Thymus (tissue), 11 donors: Measurements from ENCODE around the gene ASF1B. TPM values are rescaled to one million over a fixed set of nuclear protein-coding genes. Genes with fewer than 3 reads are reported as not detected.

Experiments used
- DNase-seq, 9 donors: peaks; one replicate each; pipeline ENCODE4 v3.0.0-alpha.2; 2013; ENCODE audit warnings: low spot score in 9 of 9, low read depth in 6 of 9, missing footprints in 1 of 9
- H3K27ac ChIP-seq, 2 donors: one replicate each; pipeline ENCODE4 v1.5.1; 2013; ENCODE audit warnings: control low read depth in 1 of 2, low read depth in 1 of 2, low read length in 1 of 2, mild to moderate bottlenecking in 1 of 2, moderate library complexity in 1 of 2
- H3K27me3 ChIP-seq, 2 donors: one replicate each; pipeline ENCODE4 v1.5.1; 2013; ENCODE audit warnings: low read length in 1 of 2; ENCODE audit not compliant: control insufficient read depth in 2 of 2, insufficient read depth in 1 of 2
- H3K36me3 ChIP-seq, 2 donors: one replicate each; pipeline ENCODE4 v1.5.1; 2013; ENCODE audit warnings: low read length in 1 of 2, mild to moderate bottlenecking in 1 of 2, moderate library complexity in 1 of 2; ENCODE audit not compliant: control insufficient read depth in 2 of 2, insufficient read depth in 2 of 2
- H3K4me1 ChIP-seq, 2 donors: one replicate each; pipeline ENCODE4 v1.5.1; 2013; ENCODE audit warnings: low read length in 2 of 2; ENCODE audit not compliant: control insufficient read depth in 2 of 2, insufficient read depth in 2 of 2
- H3K4me3 ChIP-seq, 2 donors: one replicate each; pipeline ENCODE4 v1.5.1; 2013; ENCODE audit warnings: low read length in 2 of 2, control low read depth in 1 of 2, mild to moderate bottlenecking in 1 of 2
- H3K9me3 ChIP-seq, 2 donors: one replicate each; pipeline ENCODE4 v1.5.1; 2013; ENCODE audit warnings: low read length in 1 of 2, mild to moderate bottlenecking in 1 of 2; ENCODE audit not compliant: control insufficient read depth in 2 of 2, insufficient read depth in 1 of 2
- WGBS: extraction: QIAGEN DNeasy Blood & Tissue Kit; methylation state at CpG from one replicate; pipeline ENCODE4 v1.1.7; 2013; 5-methylcytosine and 5-hydroxymethylcytosine counted together
- polyA plus RNA-seq: library from polyadenylated mRNA; stranded (reverse); fragments of 200-250 nt; gene quantifications from one replicate; pipeline ENCODE4 v1.2.3, GENCODE V29; 2013
- total RNA-seq: library from RNA; stranded (reverse); fragments of 120-200 nt; gene quantifications from one replicate; pipeline ENCODE4 v1.2.4, GENCODE V29; 2013
- donor health status: healthy.

Gene ASF1B
- total and polyA plus RNA-seq, 2 donors, result 2.9 to 36.1 TPM

GRCh38 chr19:14117668-14118164 is 18.7 kb downstream of the ASF1B start, which contains the start of gene PRKACA:
Gene PRKACA (minus strand): TSS chr19:14117762. CDS start chr19:14117547, 215 bp downstream.
- DNase-seq, result peak; percentile 89 to 99 (median 97)
- Histone ChIP-seq H3K27ac (peak within 1 kb of the TSS; percentile 34 to 90), H3K36me3 (peaks cover 6 to 12% of the 10 kb centered on the region in 2 donors), H3K9me3 (no peaks in the 10 kb centered on the region), H3K4me1 (peaks cover 11 to 50% of the 10 kb centered on the region in 2 donors), H3K4me3 (peak within 1 kb of the TSS; percentile 77 to 85), H3K27me3 (no peaks in the 10 kb centered on the region)
- under 1% methylated on average over 67 of the region's 67 CpGs for WGBS

DNA sequence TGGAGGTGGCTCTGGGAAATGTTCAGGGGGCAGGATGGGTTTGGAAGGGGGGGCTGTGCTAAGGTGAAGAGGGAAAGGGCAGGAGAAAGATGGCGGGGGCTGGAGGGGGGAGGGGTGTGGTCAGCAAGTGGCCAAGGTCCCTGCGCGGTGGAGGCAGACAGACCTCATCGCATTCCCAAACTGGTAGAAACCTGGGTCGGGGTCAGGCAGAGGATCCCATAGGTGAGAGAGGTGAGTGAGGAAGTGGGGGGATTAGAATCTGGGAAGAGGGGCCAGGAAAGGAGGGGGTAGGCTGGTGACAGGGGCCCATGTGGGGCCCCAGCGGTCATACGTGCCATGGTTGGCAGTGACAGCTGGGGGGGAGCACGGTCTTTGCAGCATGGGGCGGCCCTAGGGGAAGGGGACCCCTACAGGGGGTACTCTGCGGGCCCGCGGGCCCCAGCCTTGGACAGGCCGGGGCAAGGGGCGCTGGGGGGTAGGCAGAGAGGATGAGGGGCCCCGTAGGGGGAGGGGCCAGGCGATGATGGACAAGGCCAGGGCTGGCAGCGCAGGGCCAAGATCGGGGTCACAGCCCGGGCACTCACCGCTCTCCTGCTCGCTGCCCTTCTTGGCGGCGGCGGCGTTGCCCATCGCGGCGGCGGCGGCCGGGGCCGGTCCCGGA is 19.3 kb downstream of the ASF1B start:
- H3K4me3 ChIP-seq, result peak overlapping the region; percentile 77 to 85
- peak in 1 of 9 donors; percentile 33 for DNase-seq
- 2% methylated on average over 33 of the region's 33 CpGs for WGBS
- H3K4me1 ChIP-seq, result peaks cover 11 to 57% of the 10 kb centered on the region in 2 donors
- H3K36me3 ChIP-seq, result peaks cover 3 to 8% of the 10 kb centered on the region in 2 donors
- no peaks in the 10 kb centered on the region for H3K9me3 ChIP-seq
- H3K27me3 ChIP-seq, result no peaks in the 10 kb centered on the region
- H3K27ac ChIP-seq, result no peak overlapping the region

DNA sequence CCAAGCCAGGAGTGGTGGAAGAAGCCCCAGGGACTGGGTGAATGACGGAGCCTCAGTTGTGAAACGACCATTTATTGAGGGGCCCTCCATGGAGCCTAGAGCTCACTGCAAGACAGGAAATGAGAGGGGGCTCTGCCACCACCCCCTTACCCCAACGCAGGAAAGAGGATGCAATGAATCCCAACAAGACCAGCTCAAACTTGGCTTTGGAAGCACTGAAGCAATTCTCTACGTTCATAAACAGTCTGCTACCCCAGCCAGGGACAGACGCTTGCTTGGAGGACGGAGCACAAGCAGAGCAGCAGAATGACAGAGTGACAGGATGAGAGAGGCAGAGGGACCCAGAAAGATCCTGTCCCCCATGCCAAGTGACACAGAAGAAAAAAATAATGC is 19.9 kb downstream of the ASF1B start:
- 47% methylated on average over 6 of the region's 6 CpGs for WGBS
- Histone ChIP-seq H3K27ac (no peak overlapping the region), H3K36me3 (peaks cover 3 to 6% of the 10 kb centered on the region in 2 donors), H3K4me1 (peaks cover 11 to 62% of the 10 kb centered on the region in 2 donors), H3K27me3 (no peaks in the 10 kb centered on the region), H3K9me3 (no peaks in the 10 kb centered on the region), H3K4me3 (peak overlapping the region; percentile 77 to 85)
- no peak for DNase-seq

GRCh38 chr19:14115756-14116155 is 20.6 kb downstream of the ASF1B start:
- 96% methylated on average over 5 of the region's 5 CpGs for WGBS
- H3K9me3 ChIP-seq, result no peaks in the 10 kb centered on the region
- peaks cover 0 to 3% of the 10 kb centered on the region in 2 donors for H3K36me3 ChIP-seq
- DNase-seq, result no peak
- no peak overlapping the region for H3K4me3 ChIP-seq
- H3K4me1 ChIP-seq, result peaks cover 11 to 63% of the 10 kb centered on the region in 2 donors
- no peak overlapping the region for H3K27ac ChIP-seq
- H3K27me3 ChIP-seq, result no peaks in the 10 kb centered on the region

DNA sequence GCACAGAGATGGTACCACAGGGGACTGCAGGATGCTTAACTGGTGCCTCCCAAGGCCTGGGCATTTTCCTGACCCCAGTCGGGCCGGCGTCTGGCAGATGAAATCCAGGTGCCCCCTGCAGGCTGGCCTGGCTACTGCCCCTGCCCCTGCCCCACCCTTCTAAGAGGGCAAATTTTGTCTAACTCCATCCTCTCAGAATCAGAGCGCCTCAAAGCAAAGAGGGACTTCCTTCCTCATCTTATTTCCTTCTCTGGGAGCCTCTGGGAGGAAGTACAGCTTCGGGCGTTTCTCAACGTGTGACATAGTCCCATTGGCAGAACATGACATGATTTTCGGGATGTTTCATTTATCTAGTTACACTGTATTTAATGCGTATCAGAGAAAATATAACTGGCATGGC is 21.5 kb downstream of the ASF1B start:
- DNase-seq, result no peak
- H3K4me3 ChIP-seq, result no peak overlapping the region
- no peaks in the 10 kb centered on the region for H3K27me3 ChIP-seq
- H3K27ac ChIP-seq, result peak overlapping the region in 1 of 2 donors; percentile 9
- peaks cover 11 to 63% of the 10 kb centered on the region in 2 donors for H3K4me1 ChIP-seq
- 30% methylated on average over 9 of the region's 9 CpGs for WGBS
- no peaks in the 10 kb centered on the region for H3K9me3 ChIP-seq
- H3K36me3 ChIP-seq, result peaks cover 0 to 3% of the 10 kb centered on the region in 2 donors

DNA sequence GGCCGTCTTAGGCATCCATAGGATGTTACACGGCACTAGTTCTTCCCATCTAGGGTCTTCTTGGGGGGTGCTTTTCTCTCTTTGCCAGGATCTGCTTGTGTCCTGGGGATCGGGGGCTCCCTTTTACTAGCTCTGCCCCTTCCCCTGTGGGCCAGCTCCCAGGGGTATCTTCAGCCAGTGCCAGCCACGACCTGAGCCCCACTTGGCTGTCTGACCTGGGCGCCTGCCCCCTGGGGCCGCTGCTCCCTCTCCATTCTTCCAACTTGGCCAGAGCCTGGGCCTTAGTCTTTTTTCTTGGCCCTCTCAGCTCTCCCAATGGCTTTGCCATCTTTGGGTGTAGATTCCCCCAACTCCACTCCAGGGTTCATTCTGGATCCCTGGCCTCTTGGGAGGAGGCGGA is 21.9 kb downstream of the ASF1B start:
- Histone ChIP-seq H3K36me3 (peaks cover 0 to 3% of the 10 kb centered on the region in 2 donors), H3K27me3 (no peaks in the 10 kb centered on the region), H3K27ac (peak overlapping the region in 1 of 2 donors; percentile 9), H3K4me3 (no peak overlapping the region), H3K4me1 (peaks cover 11 to 63% of the 10 kb centered on the region in 2 donors), H3K9me3 (no peaks in the 10 kb centered on the region)
- WGBS, result 96% methylated on average over 7 of the region's 7 CpGs
- DNase-seq, result no peak

- 97% methylated on average over 18 of the region's 18 CpGs for WGBS
- DNase-seq, result no peak
Observed at GRCh38 chr19:14113762-14114414, 22.5 kb downstream of the ASF1B start.

DNA sequence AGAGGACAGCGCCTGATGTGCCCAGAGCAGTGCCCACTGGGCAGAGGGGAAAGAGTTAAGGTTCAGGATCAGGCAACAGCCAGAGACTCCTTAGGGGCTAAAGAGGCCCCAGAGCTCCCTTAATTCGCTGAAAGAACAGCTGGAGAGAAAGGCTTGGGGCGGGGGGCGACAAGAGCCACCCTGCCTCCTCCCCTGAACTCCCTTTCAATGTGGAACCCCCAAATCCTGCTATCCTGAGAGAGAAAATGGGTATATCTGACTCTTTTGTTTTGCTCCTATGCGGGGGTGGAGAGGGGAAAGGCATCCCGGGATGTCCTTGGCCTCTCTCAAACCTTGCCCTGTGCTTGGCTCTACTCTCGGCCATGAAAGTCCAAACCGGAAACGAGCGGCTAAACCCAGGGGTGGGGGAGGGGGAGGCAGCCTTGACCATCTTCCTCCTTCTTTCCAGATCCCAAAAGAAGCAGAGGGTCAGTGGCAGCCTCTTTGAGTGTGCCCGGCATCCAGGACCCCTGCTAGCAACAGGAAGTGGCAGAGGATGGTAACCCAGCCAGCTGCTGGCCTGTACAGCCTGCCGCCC is 23.5 kb downstream of the ASF1B start:
- peak overlapping the region in 1 of 2 donors; percentile 66 for H3K27ac ChIP-seq
- no peaks in the 10 kb centered on the region for H3K27me3 ChIP-seq
- H3K4me3 ChIP-seq, result no peak overlapping the region
- H3K9me3 ChIP-seq, result no peaks in the 10 kb centered on the region
- peaks cover 0 to 3% of the 10 kb centered on the region in 2 donors for H3K36me3 ChIP-seq
- no peak for DNase-seq
- 88% methylated on average over 12 of the region's 12 CpGs for WGBS
- peaks cover 11 to 54% of the 10 kb centered on the region in 2 donors for H3K4me1 ChIP-seq

More at GRCh38 chr19:14113762-14114414, 22.5 kb downstream of the ASF1B start:
- H3K27ac ChIP-seq, result no peak overlapping the region
- H3K27me3 ChIP-seq, result no peaks in the 10 kb centered on the region
- peaks cover 0 to 3% of the 10 kb centered on the region in 2 donors for H3K36me3 ChIP-seq
- peaks cover 11 to 62% of the 10 kb centered on the region in 2 donors for H3K4me1 ChIP-seq
- no peak overlapping the region for H3K4me3 ChIP-seq
- H3K9me3 ChIP-seq, result no peaks in the 10 kb centered on the region
